Smooth muscle cell (in vitro differentiated cells): ENCODE measurements around the gene FGF14. TPM values are rescaled to one million over a fixed set of nuclear protein-coding genes. Genes with fewer than 3 reads are reported as not detected.

Experiments used
- DNase-seq: peaks from one replicate; lab custom pipeline; 2025; ENCODE audit not compliant: unreplicated experiment; lab: John Stamatoyannopoulos, UW
- H2AFZ ChIP-seq: fragments of 200-600 bp; sonication (generic); 2 replicates; pipeline ENCODE4 v1.6.0; 2016; ENCODE audit warnings: antibody characterized with exemption, low read depth, mild to moderate bottlenecking
- H3F3A ChIP-seq: fragments of 200-600 bp; sonication (generic); 2 replicates; pipeline ENCODE4 v1.6.0; 2017; ENCODE audit warnings: antibody characterized with exemption, low read depth
- H3K27ac ChIP-seq: fragments of 200-600 bp; sonication (generic); 2 replicates; pipeline ENCODE4 v1.5.1; 2016; ENCODE audit warnings: low read depth, mild to moderate bottlenecking
- H3K27me3 ChIP-seq: fragments of 200-600 bp; sonication (generic); 2 replicates; pipeline ENCODE4 v1.6.1; 2016; ENCODE audit warnings: low read depth, mild to moderate bottlenecking
- H3K36me3 ChIP-seq: fragments of 200-600 bp; sonication (generic); 2 replicates; pipeline ENCODE4 v1.5.1; 2016; ENCODE audit warnings: low read depth
- H3K4me1 ChIP-seq: fragments of 200-600 bp; sonication (generic); 2 replicates; pipeline ENCODE4 v1.5.1; 2016; ENCODE audit warnings: low read depth
- H3K4me2 ChIP-seq: fragments of 200-600 bp; sonication (generic); 2 replicates; pipeline ENCODE4 v1.6.0; 2016; ENCODE audit warnings: mild to moderate bottlenecking
- H3K4me3 ChIP-seq: fragments of 200-600 bp; sonication (generic); 2 replicates; pipeline ENCODE4 v1.5.1; 2016; ENCODE audit warnings: mild to moderate bottlenecking
- H3K79me2 ChIP-seq: fragments of 200-600 bp; sonication (generic); 2 replicates; pipeline ENCODE4 v1.6.0; 2016; ENCODE audit warnings: low read depth, mild to moderate bottlenecking
- H3K9ac ChIP-seq: fragments of 200-600 bp; sonication (generic); 2 replicates; pipeline ENCODE4 v1.6.0; 2016; ENCODE audit warnings: low read depth
- H3K9me3 ChIP-seq: fragments of 200-600 bp; sonication (generic); replicated peaks from 2 replicates; pipeline ENCODE4 v1.5.1; 2016; ENCODE audit warnings: low read depth
- H4K20me1 ChIP-seq: fragments of 200-600 bp; sonication (generic); 2 replicates; pipeline ENCODE4 v1.6.0; 2016; ENCODE audit warnings: low read depth
- CTCF ChIP-seq: fragments of 200-600 bp; sonication (generic); IDR thresholded peaks from 2 replicates; pipeline ENCODE4 v1.5.1; 2017; ENCODE audit warnings: borderline replicate concordance, mild to moderate bottlenecking, antibody characterized with exemption; ENCODE audit not compliant: insufficient read depth, poor library complexity, severe bottlenecking
- WGBS: methylation state at CpG from one replicate; pipeline ENCODE4 v1.1.7; 2016; ENCODE audit warnings: low lambda C conversion rate; 5-methylcytosine and 5-hydroxymethylcytosine counted together
- polyA plus RNA-seq: library from polyadenylated mRNA; unstranded; fragments of >200 nt; fragmentation: Nextera tagmentation; extraction: Ambion mirVana; gene quantifications from 2 replicates; pipeline ENCODE4 v1.2.1, GENCODE V29; 2016
- total RNA-seq: library from RNA; depleted of rRNA; stranded (reverse); fragments of >200 nt; gene quantifications from 2 replicates; pipeline ENCODE4 v1.2.3, GENCODE V29; 2014

FGF14 gene
- total and polyA plus RNA-seq, 2 experiments from 2014 or later, result 0.23 TPM; not detected in 1

GRCh38 chr13:102395174-102395573 is 6.7 kb downstream of the FGF14 start:
- H3K9ac ChIP-seq, result peak overlapping the region; percentile 47
- no peaks in the 10 kb centered on the region for H3K36me3 ChIP-seq
- H3K4me1 ChIP-seq, result peaks cover 10% of the 10 kb centered on the region
- DNase-seq, result no peak
- no peaks in the 10 kb centered on the region for H3K9me3 ChIP-seq
- no peaks in the 10 kb centered on the region for H4K20me1 ChIP-seq
- H3K27ac ChIP-seq, result no peak overlapping the region
- no peaks in the 10 kb centered on the region for H3F3A ChIP-seq
- no peaks in the 10 kb centered on the region for H3K79me2 ChIP-seq
- peak overlapping the region; percentile 94 for H2AFZ ChIP-seq
- H3K4me3 ChIP-seq, result peak overlapping the region; percentile 83
- 83% methylated on average over 10 of the region's 10 CpGs for WGBS
- H3K4me2 ChIP-seq, result peak overlapping the region; percentile 87
- H3K27me3 ChIP-seq, result peaks cover 35% of the 10 kb centered on the region
- no peak for TF ChIP-seq CTCF

GRCh38 chr13:102394158-102395053 is 7.4 kb downstream of the FGF14 start:
- Histone ChIP-seq H3K36me3 (no peaks in the 10 kb centered on the region), H3K4me2 (peak overlapping the region; percentile 87), H3K27ac (no peak overlapping the region), H3K79me2 (no peaks in the 10 kb centered on the region), H3K4me3 (peak overlapping the region; percentile 83), H3F3A (no peaks in the 10 kb centered on the region), H3K4me1 (peaks cover 10% of the 10 kb centered on the region), H3K27me3 (peaks cover 27% of the 10 kb centered on the region), H4K20me1 (no peaks in the 10 kb centered on the region), H3K9me3 (no peaks in the 10 kb centered on the region), H3K9ac (peak overlapping the region; percentile 47), H2AFZ (peak overlapping the region; percentile 94)
- no peak for TF ChIP-seq CTCF
- peak; percentile 62 for DNase-seq
- 2% methylated on average over 54 of the region's 72 CpGs for WGBS

- Histone ChIP-seq H3K4me3 (no peak overlapping the region), H4K20me1 (no peaks in the 10 kb centered on the region), H3F3A (no peaks in the 10 kb centered on the region), H3K79me2 (no peaks in the 10 kb centered on the region), H3K4me2 (no peak overlapping the region), H3K36me3 (no peaks in the 10 kb centered on the region), H3K9ac (no peak overlapping the region), H2AFZ (no peak overlapping the region), H3K4me1 (peaks cover 10% of the 10 kb centered on the region), H3K27ac (no peak overlapping the region), H3K27me3 (peaks cover 10% of the 10 kb centered on the region), H3K9me3 (no peaks in the 10 kb centered on the region)
- WGBS, result 87% methylated on average over 7 of the region's 7 CpGs
- DNase-seq, result no peak
- no peak for TF ChIP-seq CTCF
Measured at GRCh38 chr13:102392481-102393209, 9.2 kb downstream of the FGF14 start.
